Activated CD4-positive, alpha-beta T cell treated with anti-CD3 and anti-CD28 coated beads, Interleukin-2, amount 50 U/mL, for 24 hours (primary cell): Measurements from ENCODE around the gene ABCG1.

ENCODE experiments used
- DNase-seq, 2 donors: peaks; one replicate each; pipeline ENCODE4 v3.0.0-alpha.2; 2020; ENCODE audit warnings: low read depth in 1 of 2, low spot score in 1 of 2

Gene ABCG1

GRCh38 chr21:42250422-42251403 is 31.8 kb downstream of the ABCG1 start:
- no peak for DNase-seq

- no peak for DNase-seq
Measured at GRCh38 chr21:42251654-42252324, 32.8 kb downstream of the ABCG1 start.

- no peak for DNase-seq
Measured at GRCh38 chr21:42252325-42252654, 33.4 kb downstream of the ABCG1 start.

GRCh38 chr21:42252778-42253340 is 33.9 kb downstream of the ABCG1 start:
- no peak for DNase-seq

- no peak for DNase-seq
Measured at GRCh38 chr21:42253466-42253865, 34.5 kb downstream of the ABCG1 start.

- no peak for DNase-seq
Measured at GRCh38 chr21:42254083-42254482, 35.1 kb downstream of the ABCG1 start.

GRCh38 chr21:42254651-42255601 is 36.0 kb downstream of the ABCG1 start:
- DNase-seq, result no peak

- DNase-seq, result no peak
Measured at GRCh38 chr21:42255825-42256224, 36.9 kb downstream of the ABCG1 start.

- DNase-seq, result no peak
Measured at GRCh38 chr21:42256316-42256715, 37.4 kb downstream of the ABCG1 start.

- no peak for DNase-seq
Measured at GRCh38 chr21:42257091-42257765, 38.3 kb downstream of the ABCG1 start.

GRCh38 chr21:42258150-42258884 is 39.4 kb downstream of the ABCG1 start:
- peak; percentile 74 to 75 for DNase-seq

GRCh38 chr21:42258885-42259407 is 40.0 kb downstream of the ABCG1 start:
- no peak for DNase-seq

- no peak for DNase-seq
Measured at GRCh38 chr21:42260121-42260520, 41.2 kb downstream of the ABCG1 start.

- DNase-seq, result no peak
Measured at GRCh38 chr21:42261829-42262200, 42.9 kb downstream of the ABCG1 start.

GRCh38 chr21:42262831-42263231 is 43.9 kb downstream of the ABCG1 start:
- no peak for DNase-seq

GRCh38 chr21:42263591-42264131 is 44.7 kb downstream of the ABCG1 start:
- DNase-seq, result no peak

- DNase-seq, result no peak
Measured at GRCh38 chr21:42264245-42265195, 45.6 kb downstream of the ABCG1 start.

- DNase-seq, result no peak
Measured at GRCh38 chr21:42265231-42265812, 46.4 kb downstream of the ABCG1 start.
